Keratinocyte (primary cell): ENCODE results near the gene CCDC148. TPM values are rescaled to one million over a fixed set of nuclear protein-coding genes. Genes with fewer than 3 reads are reported as not detected.

Source experiments
- DNase-seq: peaks from one replicate; pipeline ENCODE4 v3.0.0-alpha.2; 2011; ENCODE audit warnings: low read depth, missing footprints, low spot score
- FAIRE-seq: peaks from 2 replicates; lab custom pipeline; 2011; peaks lifted over from hg19 to GRCh38; lab: Jason Lieb, UNC
- H2AFZ ChIP-seq: 2 replicates; pipeline ENCODE4 v1.6.0; 2012; ENCODE audit warnings: low read length, control low read depth, inconsistent platforms; ENCODE audit not compliant: control insufficient read depth
- H3K27ac ChIP-seq: 2 replicates; pipeline ENCODE4 v1.5.1; 2011; ENCODE audit warnings: low read length; ENCODE audit not compliant: control insufficient read depth, insufficient read depth
- H3K27me3 ChIP-seq: 3 replicates; pipeline ENCODE4 v1.6.0; 2011; ENCODE audit warnings: low read length; ENCODE audit not compliant: control insufficient read depth, insufficient read depth; ENCODE audit errors: extremely low read depth
- H3K36me3 ChIP-seq, 2 experiments: 2 replicates in 1 of 2; 3 replicates in 1 of 2; pipeline ENCODE4 v1.5.1; 2011; ENCODE audit warnings: low read length in 2 of 2, mild to moderate bottlenecking in 1 of 2; ENCODE audit not compliant: control insufficient read depth in 2 of 2, insufficient read depth in 2 of 2; ENCODE audit errors: extremely low read depth in 1 of 2
- H3K4me1 ChIP-seq: 3 replicates; pipeline ENCODE4 v1.5.1; 2011; ENCODE audit warnings: low read length; ENCODE audit not compliant: control insufficient read depth, insufficient read depth; ENCODE audit errors: extremely low read depth
- H3K4me2 ChIP-seq: 3 replicates; pipeline ENCODE4 v1.6.0; 2011; ENCODE audit warnings: low read depth, low read length; ENCODE audit not compliant: control insufficient read depth, insufficient read depth; ENCODE audit errors: extremely low read depth
- H3K4me3 ChIP-seq, 3 experiments: fragments of 200-600 bp in 1 of 3; sonication (generic) in 1 of 3; 2 replicates in 2 of 3; 3 replicates in 1 of 3; pipeline ENCODE4 v1.5.1; 2011 to 2016; ENCODE audit warnings: low read length in 3 of 3, mild to moderate bottlenecking in 3 of 3, control low read depth in 2 of 3, inconsistent platforms in 1 of 3, low read depth in 1 of 3, mixed read lengths in 1 of 3, mixed run types in 1 of 3, moderate library complexity in 1 of 3; ENCODE audit not compliant: control insufficient read depth in 2 of 3, insufficient read depth in 2 of 3; ENCODE audit errors: extremely low read depth in 1 of 3
- H3K79me2 ChIP-seq: 2 replicates; pipeline ENCODE4 v1.6.0; 2012; ENCODE audit warnings: low read length; ENCODE audit not compliant: control insufficient read depth, insufficient read depth
- H3K9ac ChIP-seq: 3 replicates; pipeline ENCODE4 v1.6.0; 2011; ENCODE audit warnings: low read length; ENCODE audit not compliant: control insufficient read depth, insufficient read depth; ENCODE audit errors: extremely low read depth
- H3K9me1 ChIP-seq: 3 replicates; pipeline ENCODE4 v1.6.0; 2011; ENCODE audit warnings: low read length; ENCODE audit not compliant: control insufficient read depth, insufficient read depth; ENCODE audit errors: extremely low read depth
- H3K9me3 ChIP-seq: 2 replicates; pipeline ENCODE4 v1.5.1; 2012; ENCODE audit warnings: low read depth, low read length; ENCODE audit not compliant: control insufficient read depth
- H4K20me1 ChIP-seq: 3 replicates; pipeline ENCODE4 v1.6.0; 2011; ENCODE audit warnings: low read length; ENCODE audit not compliant: control insufficient read depth, insufficient read depth; ENCODE audit errors: extremely low read depth
- EZH2 ChIP-seq: IDR thresholded peaks from one replicate; pipeline ENCODE4 v1.6.1; 2012; ENCODE audit warnings: inconsistent platforms, mild to moderate bottlenecking, low read length, moderate library complexity
- dilution Hi-C: fragments of 300-500 bp; cut with MboI; formaldehyde crosslinking; loops from one replicate; pipeline ENCODE4 v1.7.0; 2020; ENCODE audit warnings: low sequenced_read_pairs; ENCODE audit not compliant: extremely low pct_ligation_motif_present
- polyA plus RNA-seq, 5 experiments: library from polyadenylated mRNA; depleted of rRNA in 3 of 5; stranded (reverse) in 3 of 5; stranded (forward) in 1 of 5; unstranded in 1 of 5; fragments of >200 nt; gene quantifications; 1 replicate in 1 of 5; 2 replicates in 3 of 5; 3 replicates in 1 of 5; pipeline versions ENCODE4 v1.2.1 to v1.2.3, GENCODE V29; 2011 to 2012; ENCODE audit warnings: missing spikeins in 2 of 5, low read depth in 1 of 5, low replicate concordance in 1 of 5
- TF ChIP-seq, protein P1 (sequence below), 3 experiments: IDR thresholded peaks in 1 of 3; conservative IDR thresholded peaks in 1 of 3; optimal IDR thresholded peaks in 1 of 3; 2 replicates in 2 of 3; 3 replicates in 1 of 3; pipeline versions ENCODE3 to v1.5.1; 2011; ENCODE audit warnings: low read length in 3 of 3, mild to moderate bottlenecking in 3 of 3, moderate library complexity in 2 of 3, control low read depth in 1 of 3, inconsistent platforms in 1 of 3; ENCODE audit not compliant: insufficient read depth in 2 of 3; ENCODE audit errors: extremely low read depth in 1 of 3

The CCDC148 gene
- polyA plus RNA-seq, 1 donor (not counting 4 experiments of a cell fraction or from before 2014, with no cell fraction given), result 0.39 TPM

DNA sequence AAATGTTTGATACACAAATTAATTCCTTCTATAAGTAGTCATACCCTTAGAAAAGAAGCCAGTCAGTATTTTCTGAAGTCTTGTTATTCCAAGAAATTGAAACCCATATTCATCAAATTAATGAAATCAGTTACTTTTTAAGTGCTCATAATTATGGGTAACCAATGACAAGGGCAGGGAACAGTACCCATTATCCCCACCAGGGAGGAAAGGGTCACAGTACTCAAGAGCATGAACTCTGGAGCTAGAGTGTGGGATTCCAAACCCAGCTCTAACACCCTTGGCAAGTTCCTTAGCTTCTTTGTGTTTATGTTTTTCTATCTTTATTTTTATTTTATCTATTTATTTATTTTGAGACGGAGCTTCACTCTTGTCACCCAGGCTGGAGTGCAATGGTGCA is 68.4 kb downstream of the CCDC148 start:
- no peak for TF ChIP-seq EZH2
- TF ChIP-seq, protein P1, sequence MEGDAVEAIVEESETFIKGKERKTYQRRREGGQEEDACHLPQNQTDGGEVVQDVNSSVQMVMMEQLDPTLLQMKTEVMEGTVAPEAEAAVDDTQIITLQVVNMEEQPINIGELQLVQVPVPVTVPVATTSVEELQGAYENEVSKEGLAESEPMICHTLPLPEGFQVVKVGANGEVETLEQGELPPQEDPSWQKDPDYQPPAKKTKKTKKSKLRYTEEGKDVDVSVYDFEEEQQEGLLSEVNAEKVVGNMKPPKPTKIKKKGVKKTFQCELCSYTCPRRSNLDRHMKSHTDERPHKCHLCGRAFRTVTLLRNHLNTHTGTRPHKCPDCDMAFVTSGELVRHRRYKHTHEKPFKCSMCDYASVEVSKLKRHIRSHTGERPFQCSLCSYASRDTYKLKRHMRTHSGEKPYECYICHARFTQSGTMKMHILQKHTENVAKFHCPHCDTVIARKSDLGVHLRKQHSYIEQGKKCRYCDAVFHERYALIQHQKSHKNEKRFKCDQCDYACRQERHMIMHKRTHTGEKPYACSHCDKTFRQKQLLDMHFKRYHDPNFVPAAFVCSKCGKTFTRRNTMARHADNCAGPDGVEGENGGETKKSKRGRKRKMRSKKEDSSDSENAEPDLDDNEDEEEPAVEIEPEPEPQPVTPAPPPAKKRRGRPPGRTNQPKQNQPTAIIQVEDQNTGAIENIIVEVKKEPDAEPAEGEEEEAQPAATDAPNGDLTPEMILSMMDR (optimal IDR thresholded peaks at IDR 0.05 in 1 of 3, IDR thresholded peaks at IDR 0.05 in 1 of 3, conservative IDR thresholded peaks at IDR 0.05 in 1 of 3; ENCODE audit: extremely low read depth in 1 of 3, insufficient read depth in 2 of 3, low read length in 3 of 3), result no peak
- no peak overlapping the region for H3K4me2 ChIP-seq
- H4K20me1 ChIP-seq, result no peaks in the 10 kb centered on the region
- H3K27ac ChIP-seq, result no peak overlapping the region
- no peaks in the 10 kb centered on the region for H3K79me2 ChIP-seq
- H3K4me1 ChIP-seq, result peaks cover 8% of the 10 kb centered on the region
- H3K4me3 ChIP-seq, result no peak overlapping the region
- no peaks in the 10 kb centered on the region for H3K36me3 ChIP-seq
- H2AFZ ChIP-seq, result no peak overlapping the region
- no peak overlapping the region for H3K9ac ChIP-seq
- H3K9me3 ChIP-seq, result no peaks in the 10 kb centered on the region
- dilution Hi-C loops, result no loop called here
- DNase-seq (no peak), FAIRE-seq (no peak)
- no peaks in the 10 kb centered on the region for H3K9me1 ChIP-seq
- H3K27me3 ChIP-seq, result no peaks in the 10 kb centered on the region

DNA sequence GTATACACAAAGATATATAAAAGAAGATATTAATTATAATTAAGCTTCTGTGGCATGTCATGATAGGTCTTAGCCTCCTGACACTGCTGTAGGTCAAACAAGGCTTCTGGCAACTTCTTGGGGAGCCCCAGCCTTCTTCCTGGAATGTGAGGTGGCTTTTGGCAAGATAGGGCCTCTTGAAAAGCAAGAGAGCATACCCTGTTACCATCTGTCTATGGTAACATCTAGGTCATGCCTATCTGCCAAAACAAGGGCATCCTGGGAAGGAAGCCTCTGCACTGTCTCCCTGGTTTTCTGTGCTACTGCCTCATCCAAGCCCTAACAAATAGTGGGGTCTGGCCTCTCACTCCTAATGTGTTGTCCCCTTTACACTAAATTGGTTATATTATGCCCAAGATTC is 70.9 kb downstream of the CCDC148 start:
- Histone ChIP-seq H3K36me3 (no peaks in the 10 kb centered on the region), H3K27ac (no peak overlapping the region), H3K9me1 (no peaks in the 10 kb centered on the region), H3K79me2 (no peaks in the 10 kb centered on the region), H4K20me1 (no peaks in the 10 kb centered on the region), H3K4me2 (no peak overlapping the region), H3K27me3 (no peaks in the 10 kb centered on the region), H3K4me3 (no peak overlapping the region), H3K9me3 (no peaks in the 10 kb centered on the region), H3K9ac (no peak overlapping the region), H3K4me1 (no peaks in the 10 kb centered on the region), H2AFZ (no peak overlapping the region)
- no peak for FAIRE-seq
- dilution Hi-C loops, result no loop called here
- DNase-seq, result no peak
- no peak for TF ChIP-seq EZH2
- TF ChIP-seq, protein P1 (optimal IDR thresholded peaks at IDR 0.05 in 1 of 3, IDR thresholded peaks at IDR 0.05 in 1 of 3, conservative IDR thresholded peaks at IDR 0.05 in 1 of 3; ENCODE audit: extremely low read depth in 1 of 3, insufficient read depth in 2 of 3, low read length in 3 of 3), result no peak
